ENCODE results near the gene PRSS22. TPM values are rescaled to one million over a fixed set of nuclear protein-coding genes. Genes with fewer than 3 reads are reported as not detected.

The PRSS22 gene
- polyA plus RNA-seq, 1 of the 3 experiments (the other 2 are of a cell fraction) = not detected

GRCh38 chr16:2828876-2829430, 29.0 kb downstream of the PRSS22 start:
- Histone ChIP-seq H3K4me3 (ENCODE audit: low read depth in 2 of 2, low read length in 1 of 2) (no peak overlapping the region), H2AFZ (ENCODE audit: low read depth) (no peak overlapping the region), H3K4me1 (ENCODE audit: control insufficient read depth in 1 of 2, insufficient read depth in 2 of 2, low read depth in 1 of 2, low read length in 1 of 2) (peaks cover 0 to 15% of the 10 kb centered on the region in 2 experiments; a peak in 1 of 4 replicates), H3K9me3 (no peaks in the 10 kb centered on the region), H3K79me2 (ENCODE audit: insufficient read depth) (no peaks in the 10 kb centered on the region), H3K27me3 (ENCODE audit: insufficient read depth) (no peaks in the 10 kb centered on the region; the same call in 1 of the 2 replicates), H3K9ac (no peak overlapping the region), H3K36me3 (replicated peaks in 1 of 2; ENCODE audit: control insufficient read depth in 1 of 2, insufficient read depth in 2 of 2, low read length in 1 of 2) (no peaks in the 10 kb centered on the region), H4K20me1 (ENCODE audit: insufficient read depth) (no peaks in the 10 kb centered on the region), H3K9me2 (no peaks in the 10 kb centered on the region), H3F3A (replicated peaks; ENCODE audit: insufficient read depth) (no peaks in the 10 kb centered on the region), H3K4me2 (no peak overlapping the region), H3K27ac (ENCODE audit: low read depth in 2 of 2, low read length in 1 of 2) (no peak overlapping the region)
- DNase-seq = no peak
- ChIA-PET CTCF (interaction anchor here (0.8 to 2.8 kb wide), 5 partner anchors 10 to 91 kb away, joined by 3 to 17 read pairs (median 6); no protein-coding TSS in a partner anchor), POLR2A (no interaction called here)
- WGBS (ENCODE audit: low lambda C conversion rate) = 85% methylated on average over 17 of the region's 17 CpGs
- no peak for TF ChIP-seq GATA2 (CRISPR knock-in tag; IDR thresholded peaks at IDR 0.05)
- TF ChIP-seq IRF3 (IDR thresholded peaks at IDR 0.05; ENCODE audit: low read depth, low read length) = no peak
- TF ChIP-seq SMC3 (IDR thresholded peaks at IDR 0.05; ENCODE audit: low read depth, low read length) = no peak
- no peak for TF ChIP-seq YY1 (IDR thresholded peaks at IDR 0.05; ENCODE audit: low read depth)
- TF ChIP-seq FOSL2 (IDR thresholded peaks at IDR 0.05; ENCODE audit: borderline replicate concordance, low read depth) = no peak
- TF ChIP-seq CHD2 (IDR thresholded peaks at IDR 0.05; ENCODE audit: low read length, partially characterized antibody) = no peak
- no peak for TF ChIP-seq USF2 (IDR thresholded peaks at IDR 0.05; ENCODE audit: borderline replicate concordance, low read depth, low read length)
- no peak for TF ChIP-seq PBX3 (IDR thresholded peaks at IDR 0.05)
- no peak for TF ChIP-seq SIN3A (IDR thresholded peaks at IDR 0.05; ENCODE audit: borderline replicate concordance, low read depth, low read length)
- no peak for TF ChIP-seq CTCF (IDR thresholded peaks at IDR 0.05)
- no peak for TF ChIP-seq TCF12 (IDR thresholded peaks at IDR 0.05)
- TF ChIP-seq TAF1 (IDR thresholded peaks at IDR 0.05; ENCODE audit: borderline replicate concordance, low read depth, low read length) = no peak
- no peak for TF ChIP-seq REST (IDR thresholded peaks at IDR 0.05; ENCODE audit: low read depth, low read length)
- TF ChIP-seq NFIC (IDR thresholded peaks at IDR 0.05; ENCODE audit: borderline replicate concordance) = no peak
- TF ChIP-seq ZBTB33 (IDR thresholded peaks at IDR 0.05; ENCODE audit: borderline replicate concordance, low read depth) = no peak
- TF ChIP-seq FOXJ3 (CRISPR knock-in tag; IDR thresholded peaks at IDR 0.05) = no peak

Data from SK-N-SH (cell line).